Measurements from ENCODE around the gene PYM1.
A peak's percentile ranks its signal among the peaks of the same experiment; 100 is the strongest.

The PYM1 gene

DNA sequence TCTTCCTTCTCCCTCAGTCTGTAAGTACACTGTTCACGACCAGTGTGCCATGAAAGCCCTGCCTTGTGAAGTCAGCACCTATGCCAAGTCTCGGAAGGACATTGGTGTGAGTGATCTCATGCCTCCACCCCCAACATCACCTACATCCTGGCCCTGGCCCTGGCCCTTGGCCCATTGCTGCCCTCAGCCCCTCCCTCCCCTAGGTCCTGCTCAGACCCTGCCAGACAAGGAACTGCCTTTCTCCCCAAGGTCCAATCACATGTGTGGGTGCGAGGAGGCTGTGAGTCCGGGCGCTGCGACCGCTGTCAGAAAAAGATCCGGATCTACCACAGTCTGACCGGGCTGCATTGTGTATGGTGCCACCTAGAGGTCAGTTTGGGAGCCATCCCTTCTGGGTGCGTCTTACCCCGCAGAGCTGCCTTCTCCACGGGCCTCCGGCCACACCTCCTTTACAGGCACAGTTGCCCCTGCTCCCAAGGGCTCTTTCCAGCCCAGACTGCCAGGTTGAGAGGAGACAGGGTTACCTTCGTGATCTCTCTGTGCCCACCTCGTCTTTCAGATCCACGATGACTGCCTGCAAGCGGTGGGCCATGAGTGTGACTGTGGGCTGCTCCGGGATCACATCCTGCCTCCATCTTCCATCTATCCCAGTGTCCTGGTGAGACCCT, 12.5 kb upstream of the PYM1 start (continued):
- TF ChIP-seq, protein P1, sequence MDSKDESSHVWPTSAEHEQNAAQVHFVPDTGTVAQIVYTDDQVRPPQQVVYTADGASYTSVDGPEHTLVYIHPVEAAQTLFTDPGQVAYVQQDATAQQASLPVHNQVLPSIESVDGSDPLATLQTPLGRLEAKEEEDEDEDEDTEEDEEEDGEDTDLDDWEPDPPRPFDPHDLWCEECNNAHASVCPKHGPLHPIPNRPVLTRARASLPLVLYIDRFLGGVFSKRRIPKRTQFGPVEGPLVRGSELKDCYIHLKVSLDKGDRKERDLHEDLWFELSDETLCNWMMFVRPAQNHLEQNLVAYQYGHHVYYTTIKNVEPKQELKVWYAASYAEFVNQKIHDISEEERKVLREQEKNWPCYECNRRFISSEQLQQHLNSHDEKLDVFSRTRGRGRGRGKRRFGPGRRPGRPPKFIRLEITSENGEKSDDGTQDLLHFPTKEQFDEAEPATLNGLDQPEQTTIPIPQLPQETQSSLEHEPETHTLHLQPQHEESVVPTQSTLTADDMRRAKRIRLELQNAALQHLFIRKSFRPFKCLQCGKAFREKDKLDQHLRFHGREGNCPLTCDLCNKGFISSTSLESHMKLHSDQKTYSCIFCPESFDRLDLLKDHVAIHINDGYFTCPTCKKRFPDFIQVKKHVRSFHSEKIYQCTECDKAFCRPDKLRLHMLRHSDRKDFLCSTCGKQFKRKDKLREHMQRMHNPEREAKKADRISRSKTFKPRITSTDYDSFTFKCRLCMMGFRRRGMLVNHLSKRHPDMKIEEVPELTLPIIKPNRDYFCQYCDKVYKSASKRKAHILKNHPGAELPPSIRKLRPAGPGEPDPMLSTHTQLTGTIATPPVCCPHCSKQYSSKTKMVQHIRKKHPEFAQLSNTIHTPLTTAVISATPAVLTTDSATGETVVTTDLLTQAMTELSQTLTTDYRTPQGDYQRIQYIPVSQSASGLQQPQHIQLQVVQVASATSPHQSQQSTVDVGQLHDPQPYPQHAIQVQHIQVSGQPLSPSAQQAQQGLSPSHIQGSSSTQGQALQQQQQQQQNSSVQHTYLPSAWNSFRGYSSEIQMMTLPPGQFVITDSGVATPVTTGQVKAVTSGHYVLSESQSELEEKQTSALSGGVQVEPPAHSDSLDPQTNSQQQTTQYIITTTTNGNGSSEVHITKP (tag by site-specific recombination; IDR thresholded peaks at IDR 0.05), result peak; percentile 65
- TF ChIP-seq BCL11B (tag by site-specific recombination; IDR thresholded peaks at IDR 0.05; ENCODE audit: low read depth) (no peak), ZNF521 (tag by site-specific recombination; IDR thresholded peaks at IDR 0.05) (no peak), ZNF138 (tag by site-specific recombination; IDR thresholded peaks at IDR 0.05; ENCODE audit: borderline replicate concordance) (no peak), SP7 (tag by site-specific recombination; IDR thresholded peaks at IDR 0.05) (peak; percentile 67; the same call in 1 of the 2 replicates), ZSCAN30 (tag by site-specific recombination; IDR thresholded peaks at IDR 0.05) (peak; percentile 71; the same call in 1 of the 2 replicates), ZNF629 (tag by site-specific recombination; IDR thresholded peaks at IDR 0.05) (peak; percentile 59), ZFHX2 (tag by site-specific recombination; conservative IDR thresholded peaks at IDR 0.05) (peak; percentile 69), EGR2 (tag by site-specific recombination; IDR thresholded peaks at IDR 0.05; ENCODE audit: low read depth) (peak; percentile 43), ZBTB17 (tag by site-specific recombination; IDR thresholded peaks at IDR 0.05) (peak; percentile 80), ZFP69B (tag by site-specific recombination; IDR thresholded peaks at IDR 0.05) (0 out of 2 replicates have a peak, but pooled peaks have one; percentile 29)
- TF ChIP-seq, protein P2, sequence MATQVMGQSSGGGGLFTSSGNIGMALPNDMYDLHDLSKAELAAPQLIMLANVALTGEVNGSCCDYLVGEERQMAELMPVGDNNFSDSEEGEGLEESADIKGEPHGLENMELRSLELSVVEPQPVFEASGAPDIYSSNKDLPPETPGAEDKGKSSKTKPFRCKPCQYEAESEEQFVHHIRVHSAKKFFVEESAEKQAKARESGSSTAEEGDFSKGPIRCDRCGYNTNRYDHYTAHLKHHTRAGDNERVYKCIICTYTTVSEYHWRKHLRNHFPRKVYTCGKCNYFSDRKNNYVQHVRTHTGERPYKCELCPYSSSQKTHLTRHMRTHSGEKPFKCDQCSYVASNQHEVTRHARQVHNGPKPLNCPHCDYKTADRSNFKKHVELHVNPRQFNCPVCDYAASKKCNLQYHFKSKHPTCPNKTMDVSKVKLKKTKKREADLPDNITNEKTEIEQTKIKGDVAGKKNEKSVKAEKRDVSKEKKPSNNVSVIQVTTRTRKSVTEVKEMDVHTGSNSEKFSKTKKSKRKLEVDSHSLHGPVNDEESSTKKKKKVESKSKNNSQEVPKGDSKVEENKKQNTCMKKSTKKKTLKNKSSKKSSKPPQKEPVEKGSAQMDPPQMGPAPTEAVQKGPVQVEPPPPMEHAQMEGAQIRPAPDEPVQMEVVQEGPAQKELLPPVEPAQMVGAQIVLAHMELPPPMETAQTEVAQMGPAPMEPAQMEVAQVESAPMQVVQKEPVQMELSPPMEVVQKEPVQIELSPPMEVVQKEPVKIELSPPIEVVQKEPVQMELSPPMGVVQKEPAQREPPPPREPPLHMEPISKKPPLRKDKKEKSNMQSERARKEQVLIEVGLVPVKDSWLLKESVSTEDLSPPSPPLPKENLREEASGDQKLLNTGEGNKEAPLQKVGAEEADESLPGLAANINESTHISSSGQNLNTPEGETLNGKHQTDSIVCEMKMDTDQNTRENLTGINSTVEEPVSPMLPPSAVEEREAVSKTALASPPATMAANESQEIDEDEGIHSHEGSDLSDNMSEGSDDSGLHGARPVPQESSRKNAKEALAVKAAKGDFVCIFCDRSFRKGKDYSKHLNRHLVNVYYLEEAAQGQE (tag by site-specific recombination; IDR thresholded peaks at IDR 0.05), result no peak
- TF ChIP-seq, protein P3, sequence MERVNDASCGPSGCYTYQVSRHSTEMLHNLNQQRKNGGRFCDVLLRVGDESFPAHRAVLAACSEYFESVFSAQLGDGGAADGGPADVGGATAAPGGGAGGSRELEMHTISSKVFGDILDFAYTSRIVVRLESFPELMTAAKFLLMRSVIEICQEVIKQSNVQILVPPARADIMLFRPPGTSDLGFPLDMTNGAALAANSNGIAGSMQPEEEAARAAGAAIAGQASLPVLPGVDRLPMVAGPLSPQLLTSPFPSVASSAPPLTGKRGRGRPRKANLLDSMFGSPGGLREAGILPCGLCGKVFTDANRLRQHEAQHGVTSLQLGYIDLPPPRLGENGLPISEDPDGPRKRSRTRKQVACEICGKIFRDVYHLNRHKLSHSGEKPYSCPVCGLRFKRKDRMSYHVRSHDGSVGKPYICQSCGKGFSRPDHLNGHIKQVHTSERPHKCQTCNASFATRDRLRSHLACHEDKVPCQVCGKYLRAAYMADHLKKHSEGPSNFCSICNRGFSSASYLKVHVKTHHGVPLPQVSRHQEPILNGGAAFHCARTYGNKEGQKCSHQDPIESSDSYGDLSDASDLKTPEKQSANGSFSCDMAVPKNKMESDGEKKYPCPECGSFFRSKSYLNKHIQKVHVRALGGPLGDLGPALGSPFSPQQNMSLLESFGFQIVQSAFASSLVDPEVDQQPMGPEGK (tag by site-specific recombination; IDR thresholded peaks at IDR 0.05), result peak; percentile 45; the same call in 1 of the 2 replicates
- TF ChIP-seq, protein P4, sequence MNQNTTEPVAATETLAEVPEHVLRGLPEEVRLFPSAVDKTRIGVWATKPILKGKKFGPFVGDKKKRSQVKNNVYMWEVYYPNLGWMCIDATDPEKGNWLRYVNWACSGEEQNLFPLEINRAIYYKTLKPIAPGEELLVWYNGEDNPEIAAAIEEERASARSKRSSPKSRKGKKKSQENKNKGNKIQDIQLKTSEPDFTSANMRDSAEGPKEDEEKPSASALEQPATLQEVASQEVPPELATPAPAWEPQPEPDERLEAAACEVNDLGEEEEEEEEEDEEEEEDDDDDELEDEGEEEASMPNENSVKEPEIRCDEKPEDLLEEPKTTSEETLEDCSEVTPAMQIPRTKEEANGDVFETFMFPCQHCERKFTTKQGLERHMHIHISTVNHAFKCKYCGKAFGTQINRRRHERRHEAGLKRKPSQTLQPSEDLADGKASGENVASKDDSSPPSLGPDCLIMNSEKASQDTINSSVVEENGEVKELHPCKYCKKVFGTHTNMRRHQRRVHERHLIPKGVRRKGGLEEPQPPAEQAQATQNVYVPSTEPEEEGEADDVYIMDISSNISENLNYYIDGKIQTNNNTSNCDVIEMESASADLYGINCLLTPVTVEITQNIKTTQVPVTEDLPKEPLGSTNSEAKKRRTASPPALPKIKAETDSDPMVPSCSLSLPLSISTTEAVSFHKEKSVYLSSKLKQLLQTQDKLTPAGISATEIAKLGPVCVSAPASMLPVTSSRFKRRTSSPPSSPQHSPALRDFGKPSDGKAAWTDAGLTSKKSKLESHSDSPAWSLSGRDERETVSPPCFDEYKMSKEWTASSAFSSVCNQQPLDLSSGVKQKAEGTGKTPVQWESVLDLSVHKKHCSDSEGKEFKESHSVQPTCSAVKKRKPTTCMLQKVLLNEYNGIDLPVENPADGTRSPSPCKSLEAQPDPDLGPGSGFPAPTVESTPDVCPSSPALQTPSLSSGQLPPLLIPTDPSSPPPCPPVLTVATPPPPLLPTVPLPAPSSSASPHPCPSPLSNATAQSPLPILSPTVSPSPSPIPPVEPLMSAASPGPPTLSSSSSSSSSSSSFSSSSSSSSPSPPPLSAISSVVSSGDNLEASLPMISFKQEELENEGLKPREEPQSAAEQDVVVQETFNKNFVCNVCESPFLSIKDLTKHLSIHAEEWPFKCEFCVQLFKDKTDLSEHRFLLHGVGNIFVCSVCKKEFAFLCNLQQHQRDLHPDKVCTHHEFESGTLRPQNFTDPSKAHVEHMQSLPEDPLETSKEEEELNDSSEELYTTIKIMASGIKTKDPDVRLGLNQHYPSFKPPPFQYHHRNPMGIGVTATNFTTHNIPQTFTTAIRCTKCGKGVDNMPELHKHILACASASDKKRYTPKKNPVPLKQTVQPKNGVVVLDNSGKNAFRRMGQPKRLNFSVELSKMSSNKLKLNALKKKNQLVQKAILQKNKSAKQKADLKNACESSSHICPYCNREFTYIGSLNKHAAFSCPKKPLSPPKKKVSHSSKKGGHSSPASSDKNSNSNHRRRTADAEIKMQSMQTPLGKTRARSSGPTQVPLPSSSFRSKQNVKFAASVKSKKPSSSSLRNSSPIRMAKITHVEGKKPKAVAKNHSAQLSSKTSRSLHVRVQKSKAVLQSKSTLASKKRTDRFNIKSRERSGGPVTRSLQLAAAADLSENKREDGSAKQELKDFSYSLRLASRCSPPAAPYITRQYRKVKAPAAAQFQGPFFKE (tag by site-specific recombination; IDR thresholded peaks at IDR 0.05; ENCODE audit: borderline replicate concordance), result no peak
- TF ChIP-seq, protein P5, sequence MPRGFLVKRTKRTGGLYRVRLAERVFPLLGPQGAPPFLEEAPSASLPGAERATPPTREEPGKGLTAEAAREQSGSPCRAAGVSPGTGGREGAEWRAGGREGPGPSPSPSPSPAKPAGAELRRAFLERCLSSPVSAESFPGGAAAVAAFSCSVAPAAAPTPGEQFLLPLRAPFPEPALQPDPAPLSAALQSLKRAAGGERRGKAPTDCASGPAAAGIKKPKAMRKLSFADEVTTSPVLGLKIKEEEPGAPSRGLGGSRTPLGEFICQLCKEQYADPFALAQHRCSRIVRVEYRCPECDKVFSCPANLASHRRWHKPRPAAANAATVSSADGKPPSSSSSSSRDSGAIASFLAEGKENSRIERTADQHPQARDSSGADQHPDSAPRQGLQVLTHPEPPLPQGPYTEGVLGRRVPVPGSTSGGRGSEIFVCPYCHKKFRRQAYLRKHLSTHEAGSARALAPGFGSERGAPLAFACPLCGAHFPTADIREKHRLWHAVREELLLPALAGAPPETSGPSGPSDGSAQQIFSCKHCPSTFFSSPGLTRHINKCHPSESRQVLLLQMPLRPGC (tag by site-specific recombination; IDR thresholded peaks at IDR 0.05), result no peak
- TF ChIP-seq, protein P6, sequence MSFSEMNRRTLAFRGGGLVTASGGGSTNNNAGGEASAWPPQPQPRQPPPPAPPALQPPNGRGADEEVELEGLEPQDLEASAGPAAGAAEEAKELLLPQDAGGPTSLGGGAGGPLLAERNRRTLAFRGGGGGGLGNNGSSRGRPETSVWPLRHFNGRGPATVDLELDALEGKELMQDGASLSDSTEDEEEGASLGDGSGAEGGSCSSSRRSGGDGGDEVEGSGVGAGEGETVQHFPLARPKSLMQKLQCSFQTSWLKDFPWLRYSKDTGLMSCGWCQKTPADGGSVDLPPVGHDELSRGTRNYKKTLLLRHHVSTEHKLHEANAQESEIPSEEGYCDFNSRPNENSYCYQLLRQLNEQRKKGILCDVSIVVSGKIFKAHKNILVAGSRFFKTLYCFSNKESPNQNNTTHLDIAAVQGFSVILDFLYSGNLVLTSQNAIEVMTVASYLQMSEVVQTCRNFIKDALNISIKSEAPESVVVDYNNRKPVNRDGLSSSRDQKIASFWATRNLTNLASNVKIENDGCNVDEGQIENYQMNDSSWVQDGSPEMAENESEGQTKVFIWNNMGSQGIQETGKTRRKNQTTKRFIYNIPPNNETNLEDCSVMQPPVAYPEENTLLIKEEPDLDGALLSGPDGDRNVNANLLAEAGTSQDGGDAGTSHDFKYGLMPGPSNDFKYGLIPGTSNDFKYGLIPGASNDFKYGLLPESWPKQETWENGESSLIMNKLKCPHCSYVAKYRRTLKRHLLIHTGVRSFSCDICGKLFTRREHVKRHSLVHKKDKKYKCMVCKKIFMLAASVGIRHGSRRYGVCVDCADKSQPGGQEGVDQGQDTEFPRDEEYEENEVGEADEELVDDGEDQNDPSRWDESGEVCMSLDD (tag by site-specific recombination; IDR thresholded peaks at IDR 0.05), result peak; percentile 61; the same call in 1 of the 2 replicates
